Activated CD8-positive, alpha-beta memory T cell treated with anti-CD3 and anti-CD28 coated beads, Interleukin-2, amount 50 U/mL, for 24 hours (primary cell): Measurements from ENCODE around the gene NAT8.
"Not testable (repeated sequence)": the region's sequence is repeated elsewhere in the genome, so short reads cannot be mapped to it uniquely, and the experiment has no call there.

Experiments
- DNase-seq: peaks from one replicate; pipeline ENCODE4 v3.0.0-alpha.2; 2020; ENCODE audit errors: extremely low read depth

NAT8 gene

DNA sequence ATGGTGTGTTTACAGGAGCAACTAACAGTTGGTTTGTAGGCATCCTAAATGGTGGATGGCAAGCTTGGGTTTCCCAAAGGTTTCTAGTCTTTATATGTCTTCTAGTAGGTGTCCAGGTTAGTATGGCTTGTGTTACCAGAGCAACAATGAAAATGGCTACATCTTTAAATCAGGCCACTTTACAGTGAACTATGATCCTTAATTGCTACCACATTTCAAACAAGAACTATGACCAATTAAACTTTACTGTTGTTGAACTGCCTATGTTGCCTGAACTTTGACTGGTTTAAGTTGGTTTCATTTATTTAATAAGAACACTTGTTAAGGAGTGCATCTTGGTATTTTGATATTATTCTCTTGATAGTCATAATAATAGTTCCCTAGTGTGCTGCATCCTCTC, 5.2 kb downstream of the NAT8 start:
- DNase-seq = not testable (repeated sequence)

DNA sequence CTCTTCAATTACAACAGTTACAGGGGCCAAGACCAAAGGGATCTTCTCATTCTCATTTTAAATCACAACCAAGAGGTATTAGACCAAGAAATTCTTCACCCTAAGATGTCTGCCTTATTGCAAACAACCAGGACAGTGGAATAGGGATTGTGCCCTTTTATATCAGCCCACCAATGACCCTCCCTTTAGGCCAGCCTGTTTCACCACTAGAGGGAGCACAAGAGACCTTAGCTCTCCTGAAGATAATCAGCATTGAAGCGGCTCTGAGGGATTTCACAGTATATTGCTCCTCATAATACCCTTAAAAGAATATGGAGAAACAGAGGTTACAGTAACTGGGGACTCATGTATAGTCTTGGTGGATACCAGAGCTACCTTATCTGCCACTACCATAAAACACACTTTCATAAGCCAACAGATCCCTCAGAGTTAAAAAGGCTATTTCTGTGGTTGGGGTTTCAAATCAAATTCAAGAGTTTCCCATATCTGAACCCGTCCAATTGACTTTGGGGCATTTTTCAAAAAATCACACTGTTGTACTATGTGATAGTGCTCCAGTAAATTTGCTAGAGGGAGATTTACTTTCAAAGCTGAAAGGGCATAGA, 11.5 kb downstream of the NAT8 start:
- not testable (repeated sequence) for DNase-seq

DNA sequence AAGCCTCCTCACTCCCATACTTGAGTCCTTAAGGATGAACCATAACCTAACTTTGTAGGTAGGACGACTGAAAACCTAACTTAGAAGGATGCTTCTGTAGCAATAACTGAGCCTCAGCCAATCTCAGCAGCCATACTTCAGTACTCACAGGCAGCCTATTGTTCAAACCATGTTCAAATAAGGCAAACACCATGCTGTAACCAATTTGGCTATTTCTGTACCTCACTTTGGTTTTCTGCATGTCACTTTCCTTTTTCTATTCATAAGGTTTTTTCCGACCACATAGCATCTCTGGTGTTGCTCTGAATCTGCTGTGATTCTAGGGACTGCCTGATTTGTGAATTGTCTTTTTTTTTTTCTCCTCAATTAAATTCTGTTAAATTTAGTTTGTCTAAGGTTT, 13.7 kb downstream of the NAT8 start:
- DNase-seq = not testable (repeated sequence)

DNA sequence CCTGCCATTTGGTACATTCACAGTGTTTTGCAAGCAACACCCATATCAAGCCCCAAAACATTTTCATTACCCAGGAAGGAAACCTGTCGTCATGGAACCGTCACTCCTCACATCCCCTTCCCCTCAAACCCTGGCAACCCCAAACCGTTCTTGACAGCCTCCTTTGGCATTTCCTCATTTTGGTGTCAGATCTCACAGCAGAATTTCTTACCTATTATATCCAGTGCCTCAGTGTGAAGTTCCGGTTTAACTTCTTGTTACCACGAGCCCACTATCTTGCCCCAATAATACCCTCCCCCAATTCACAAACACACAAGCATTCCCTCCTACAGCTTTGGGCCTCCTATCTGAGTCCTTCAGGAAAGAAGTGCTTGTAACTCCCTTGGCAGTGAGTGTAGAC, 16.0 kb downstream of the NAT8 start:
- DNase-seq = not testable (repeated sequence)

DNA sequence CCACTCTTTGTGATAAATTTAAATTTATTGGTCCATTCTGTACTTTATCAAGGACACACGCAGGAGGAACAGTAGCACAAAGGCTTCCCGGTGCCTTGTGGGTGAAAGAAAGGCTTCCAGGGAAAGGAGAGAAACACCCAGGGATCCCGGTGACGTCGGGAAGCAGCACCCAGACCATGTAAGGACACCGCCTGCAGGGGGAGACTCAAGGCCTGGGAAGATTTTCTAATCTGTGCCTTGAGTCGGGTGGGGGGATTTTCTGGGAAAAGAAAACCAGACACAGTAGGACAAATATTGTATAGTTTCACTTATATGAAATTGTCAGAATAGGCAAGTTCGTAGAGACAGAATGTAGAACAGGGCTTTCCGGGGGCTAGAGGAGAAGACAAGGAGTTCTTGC, 17.6 kb downstream of the NAT8 start:
- not testable (repeated sequence) for DNase-seq

DNA sequence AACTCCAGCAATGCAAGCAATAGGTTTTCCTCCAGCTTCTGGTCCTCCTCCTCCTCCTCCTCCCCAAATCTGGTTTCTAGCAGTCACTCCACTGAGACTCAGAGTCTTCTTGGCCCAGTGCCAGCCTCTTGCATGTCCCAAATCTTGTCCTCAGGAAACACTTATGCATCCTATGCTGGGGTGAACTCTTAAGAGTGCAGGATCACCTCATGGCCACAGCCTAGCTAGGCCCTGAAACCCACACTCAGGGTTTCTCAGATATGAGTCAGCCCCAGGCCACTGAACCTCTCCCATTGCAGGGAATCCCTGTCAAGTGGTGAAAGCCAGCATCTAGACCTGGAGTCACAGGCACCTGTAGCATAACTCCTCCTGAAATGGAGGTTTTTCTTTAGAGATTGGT, 18.2 kb downstream of the NAT8 start:
- not testable (repeated sequence) for DNase-seq

DNA sequence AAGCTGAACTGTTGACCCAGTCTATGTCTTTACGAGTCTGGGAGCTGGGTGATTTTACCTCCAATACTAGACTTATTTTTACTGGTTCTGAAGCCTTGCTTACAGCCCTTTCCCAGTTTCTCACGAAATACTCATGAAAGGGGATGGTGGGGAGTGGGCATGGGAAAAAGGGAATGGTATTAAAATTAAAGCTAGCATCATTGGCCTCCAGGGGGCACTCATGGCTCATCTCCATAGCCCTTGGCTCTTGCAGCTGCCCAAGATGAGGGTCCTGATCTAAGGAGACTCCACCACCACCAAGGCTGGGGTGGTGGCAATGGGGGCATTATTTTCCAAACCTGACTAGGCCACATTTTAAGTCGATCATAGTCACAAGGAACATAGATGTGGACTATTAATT, 22.3 kb downstream of the NAT8 start:
- not testable (repeated sequence) for DNase-seq

DNA sequence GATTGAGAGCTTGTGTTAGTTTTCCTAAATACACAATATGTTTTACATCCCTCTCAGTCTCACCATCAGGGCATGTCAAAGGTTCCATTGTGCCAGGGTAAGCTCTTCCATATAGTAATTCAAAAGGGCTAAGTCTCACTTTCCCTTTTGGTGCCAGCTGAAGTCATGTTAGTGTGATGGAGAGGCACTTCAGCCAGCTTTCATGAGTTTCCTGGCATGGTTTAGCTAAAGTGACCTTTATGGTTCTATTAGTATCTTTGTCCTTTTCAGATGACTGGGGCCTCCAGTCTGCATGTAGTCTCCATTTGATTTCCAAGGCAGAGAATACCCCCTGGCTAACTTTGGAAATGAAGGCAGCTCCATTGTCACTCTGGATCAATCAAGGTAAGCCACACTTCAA, 27.2 kb downstream of the NAT8 start:
- no peak for DNase-seq

DNA sequence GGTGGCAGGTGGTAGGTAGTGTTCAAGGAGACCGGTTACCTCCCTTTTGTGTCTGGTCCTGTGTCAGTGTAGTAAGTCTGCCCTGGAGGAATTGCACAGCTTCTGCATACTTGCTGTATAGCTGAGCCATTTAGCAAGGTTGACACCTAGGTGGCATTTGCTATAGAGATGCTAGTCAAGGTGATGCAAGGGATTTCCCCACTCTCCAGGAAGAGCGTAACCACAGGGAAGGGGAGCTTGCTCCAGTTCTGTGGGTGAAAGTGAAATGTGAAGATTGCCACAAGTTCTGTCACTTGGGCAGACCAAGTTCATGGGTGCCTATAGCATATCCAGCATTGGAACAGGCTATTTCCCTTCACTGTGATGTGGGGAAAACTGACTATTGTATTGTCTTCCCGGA, 28.1 kb downstream of the NAT8 start:
- no peak for DNase-seq

DNA sequence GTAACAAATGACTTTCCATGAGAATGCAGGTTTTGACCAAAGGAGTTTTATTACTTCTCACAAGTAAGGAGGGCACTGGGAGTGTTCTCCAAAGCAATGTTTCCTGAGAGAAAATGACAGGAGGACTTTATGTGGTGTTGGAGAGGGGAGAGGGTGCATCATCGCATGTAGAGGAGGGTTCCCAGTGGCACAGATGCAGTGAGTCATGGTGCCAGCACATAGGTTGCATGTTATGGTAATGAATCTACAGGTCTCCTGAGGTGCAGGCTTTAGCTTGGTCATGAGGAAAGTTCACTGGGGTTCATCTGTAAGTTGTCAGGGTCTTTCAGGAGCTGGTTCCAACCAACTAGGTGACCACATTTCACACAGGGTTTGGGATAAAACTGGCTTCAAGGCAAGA, 30.4 kb downstream of the NAT8 start:
- DNase-seq = no peak

DNA sequence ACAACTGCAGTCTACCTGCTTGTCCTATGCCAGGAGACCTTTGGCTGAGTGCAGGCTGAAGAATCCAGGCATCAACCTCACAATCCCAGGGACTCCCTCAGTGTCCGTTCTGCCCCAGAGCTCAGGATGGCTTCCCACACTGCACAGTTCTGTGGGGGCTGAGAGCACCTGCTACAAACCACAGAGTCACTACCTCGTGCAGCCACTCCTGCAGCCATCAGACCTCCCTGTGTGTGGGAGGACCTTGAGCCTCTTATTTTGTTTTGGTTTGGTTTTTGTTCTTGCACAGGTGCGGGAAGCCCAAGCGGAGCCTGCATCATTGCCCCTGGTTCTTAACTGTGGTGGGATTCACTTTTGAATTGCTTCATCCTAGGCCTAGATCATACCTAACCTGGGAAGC, 31.0 kb downstream of the NAT8 start:
- DNase-seq = no peak

DNA sequence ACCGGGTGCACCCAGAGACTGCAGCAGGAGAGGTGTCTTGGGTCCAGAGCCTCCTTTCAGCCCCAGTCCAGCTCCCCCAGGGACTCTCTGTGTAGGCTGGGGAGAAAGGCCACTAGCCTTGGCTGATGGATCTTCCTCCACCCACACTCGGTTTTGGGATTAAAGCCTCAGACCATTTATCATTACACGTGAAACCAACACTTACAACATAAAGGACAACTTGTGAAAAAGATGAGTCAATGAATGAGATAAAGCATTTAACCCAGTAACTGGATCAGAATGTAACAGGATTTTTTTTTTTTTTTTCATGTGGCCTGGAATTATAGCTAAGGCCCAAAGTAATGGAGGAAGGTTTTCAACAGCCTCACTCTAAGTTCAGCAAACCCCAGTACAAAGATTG, 32.1 kb downstream of the NAT8 start:
- DNase-seq = no peak

DNA sequence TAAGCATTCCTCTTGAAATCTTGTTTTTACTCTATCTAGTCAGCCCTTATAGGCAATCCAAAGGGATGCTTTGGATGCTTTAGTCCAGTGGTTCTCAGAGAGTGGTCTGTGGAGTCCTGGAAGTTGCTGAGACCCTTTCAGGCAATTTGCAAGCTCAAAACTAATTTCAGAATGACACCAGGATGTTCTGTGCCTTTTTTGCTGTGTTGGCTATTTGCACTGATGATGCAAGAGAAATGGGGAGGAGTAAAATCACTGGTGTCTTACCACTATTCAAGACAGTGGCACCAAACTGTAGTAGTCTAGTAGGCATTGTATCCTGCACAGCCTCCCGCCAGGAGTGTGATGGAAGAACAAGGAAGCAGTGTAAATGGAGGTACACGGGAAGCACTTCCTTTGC, 37.6 kb downstream of the NAT8 start:
- DNase-seq = not testable (repeated sequence)

DNA sequence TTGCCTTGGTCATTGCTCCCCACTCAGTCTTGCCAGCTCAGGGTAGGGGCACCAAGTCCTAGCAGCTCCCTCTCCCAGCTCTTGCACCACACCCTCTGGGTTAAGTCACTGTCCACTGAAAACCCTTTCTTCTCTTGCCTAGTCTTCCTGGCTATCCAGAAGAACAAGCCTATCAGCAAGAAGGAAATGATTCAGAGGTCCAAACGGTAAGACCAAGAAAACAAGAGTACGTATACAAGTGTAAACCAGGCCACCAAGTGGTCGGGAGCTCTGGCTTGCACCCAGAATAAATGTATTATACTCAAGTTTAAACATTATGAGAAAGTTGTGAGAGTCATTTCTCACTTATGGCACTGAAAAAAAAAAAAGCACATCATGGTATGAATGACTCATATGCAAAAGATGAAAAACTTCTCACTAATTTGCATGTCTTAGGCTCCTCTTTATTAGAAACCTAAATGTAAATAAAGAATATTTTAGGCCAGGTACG, 39.1 kb downstream of the NAT8 start:
- not testable (repeated sequence) for DNase-seq

DNA sequence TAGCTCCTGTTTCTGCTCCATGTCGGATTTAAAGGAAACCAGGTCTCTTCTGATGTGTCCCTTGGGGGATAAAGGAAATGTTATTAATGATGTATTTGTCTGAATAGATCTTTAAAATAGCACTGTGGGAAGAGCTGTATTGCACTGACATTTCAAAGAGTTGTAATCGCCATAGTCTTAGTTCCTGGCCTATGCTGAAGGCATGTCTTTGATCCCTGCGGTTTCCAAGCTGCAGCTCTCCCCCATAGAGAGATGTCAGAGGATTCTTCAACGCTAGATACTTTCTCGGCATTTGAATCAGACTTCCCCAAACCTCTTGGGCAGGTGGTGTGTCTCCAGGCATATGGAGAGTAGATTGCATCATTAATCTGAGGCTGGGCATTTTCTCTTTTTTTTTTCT, 40.4 kb downstream of the NAT8 start:
- no peak for DNase-seq

DNA sequence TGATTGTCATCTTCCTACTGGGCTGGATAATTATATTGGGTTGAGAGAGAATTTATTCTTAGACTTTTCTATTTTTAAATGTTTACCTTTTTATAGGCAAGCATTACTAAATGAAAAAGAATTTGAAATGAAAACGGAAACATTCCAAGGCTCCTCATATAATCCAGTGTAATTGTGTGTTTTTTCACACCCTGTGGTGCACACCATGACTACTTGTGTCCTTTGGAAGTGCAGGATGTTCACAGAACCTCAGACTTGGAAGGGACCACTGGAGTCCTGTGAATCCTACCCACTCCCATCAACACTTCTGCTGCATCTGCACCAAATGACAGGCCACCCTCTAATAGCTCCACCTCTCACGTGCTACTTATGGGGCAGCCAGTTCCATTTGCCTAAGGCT, 48.0 kb downstream of the NAT8 start:
- no peak for DNase-seq

DNA sequence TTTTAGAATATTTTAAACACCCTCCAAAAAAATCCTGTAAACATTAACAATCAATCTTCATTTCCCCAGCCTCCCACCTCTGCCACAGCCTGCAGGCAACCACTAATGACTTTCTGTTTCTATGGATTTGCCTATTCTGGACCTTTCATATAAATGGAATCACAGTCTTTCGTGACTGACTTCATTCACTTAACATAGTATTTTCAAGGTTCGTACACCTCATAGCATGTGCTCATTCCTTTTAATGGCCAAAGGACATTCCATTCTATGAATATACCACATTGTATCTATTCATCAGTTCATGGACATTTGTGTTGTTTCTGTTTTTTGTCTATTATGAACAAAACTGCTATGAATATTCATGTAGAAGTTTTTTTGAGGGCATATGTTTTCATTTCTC, 48.5 kb downstream of the NAT8 start:
- DNase-seq = no peak
